Cardiac septum (tissue), 1 donor: Measurements from ENCODE around the gene SPATA1. TPM values are rescaled to one million over a fixed set of nuclear protein-coding genes. Genes with fewer than 3 reads are reported as not detected.

Source experiments
- DNase-seq: peaks from one replicate; pipeline ENCODE4 v3.0.0-alpha.2; 2020; ENCODE audit warnings: low spot score
- intact Hi-C: fragments of 100-400 bp; cut with DNase I; formaldehyde crosslinking; loops from one replicate; pipeline ENCODE4 v1.14.0; 2022
- total RNA-seq: library from RNA; stranded (reverse); fragmentation: NEBNext Ultra II Directional; extraction: Animal tissue kit (Norgen Biotek cat#: 25700); gene quantifications from one replicate; pipeline ENCODE4 v1.2.1, GENCODE V29; 2021
- donor health status: DM: no; HTN: no; CAD: no.

SPATA1 gene
- total RNA-seq, 1 donor from 2014 or later, result 1.2 TPM

GRCh38 chr1:84615790-84616189 is 109.6 kb downstream of the SPATA1 start:
- no peak for DNase-seq
- intact Hi-C loops, result no loop called here

Other genes with a start within 250 kb of the SPATA1 start
- gene SAMD13, start 204.7 kb upstream of the SPATA1 start, total RNA-seq, result 0.78 TPM
- not detected for gene DNASE2B, start 107.9 kb upstream of the SPATA1 start, total RNA-seq
- gene RPF1, start 27.1 kb upstream of the SPATA1 start, total RNA-seq, result 34.3 TPM
- gene GNG5, start 195 bp downstream of the SPATA1 start, total RNA-seq, result 133 TPM
- 11.6 TPM for gene CTBS, start 68.1 kb downstream of the SPATA1 start, total RNA-seq
- gene SSX2IP, start 184.1 kb downstream of the SPATA1 start, total RNA-seq, result 12.0 TPM